Measurements from ENCODE around the gene PABPC3.

GRCh38 chr13:25046274-25046984 lies 49.5 kb upstream of the PABPC3 start:
- TF ChIP-seq PATZ1 (CRISPR knock-in tag; IDR thresholded peaks at IDR 0.05; ENCODE audit: borderline replicate concordance) (no peak), CREB5 (CRISPR knock-in tag; IDR thresholded peaks at IDR 0.05; ENCODE audit: low read depth) (no peak)
